Uterus (tissue), 4 donors: ENCODE results near the gene SLC25A28. TPM values are rescaled to one million over a fixed set of nuclear protein-coding genes. Genes with fewer than 3 reads are reported as not detected.

Experiments
- DNase-seq, 2 donors: peaks; one replicate each; pipeline ENCODE4 v3.0.0-alpha.2; 2019 to 2020
- H3K27ac ChIP-seq, 2 donors: fragments of 200-600 bp; sonication (generic); 1 replicate in 1 of 2; 2 replicates in 1 of 2; pipeline ENCODE4 v1.5.1; 2016 to 2018
- H3K27me3 ChIP-seq, 2 donors: fragments of 200-600 bp; sonication (generic); one replicate each; pipeline ENCODE4 v1.5.1; 2018 to 2019; ENCODE audit warnings: control low read depth in 1 of 2
- H3K36me3 ChIP-seq, 2 donors: fragments of 200-600 bp; sonication (generic); one replicate each; pipeline ENCODE4 v1.5.1; 2019; ENCODE audit warnings: control low read depth in 1 of 2
- H3K4me1 ChIP-seq, 2 donors: fragments of 200-600 bp; sonication (generic); one replicate each; pipeline ENCODE4 v1.5.1; 2018 to 2019; ENCODE audit warnings: control low read depth in 1 of 2
- H3K4me3 ChIP-seq, 2 donors: fragments of 200-600 bp; sonication (generic); 1 replicate in 1 of 2; 2 replicates in 1 of 2; pipeline ENCODE4 v1.5.1; 2018 to 2019; ENCODE audit warnings: mild to moderate bottlenecking in 1 of 2
- H3K9me3 ChIP-seq, 2 donors: fragments of 200-600 bp; sonication (generic); one replicate each; pipeline ENCODE4 v1.5.1; 2019; ENCODE audit warnings: control low read depth in 1 of 2
- CTCF ChIP-seq, 4 experiments: fragments of 200-600 bp in 2 of 4; fragments of 450-650 bp in 2 of 4; sonication (generic) in 2 of 4; IDR thresholded peaks; one replicate each; pipeline ENCODE4 v1.5.1; 2016 to 2019; ENCODE audit warnings: antibody characterized with exemption in 4 of 4, mild to moderate bottlenecking in 2 of 4, moderate library complexity in 1 of 4
- POLR2A ChIP-seq, 2 donors: fragments of 450-650 bp; IDR thresholded peaks; one replicate each; pipeline ENCODE4 v1.6.1; 2016; ENCODE audit warnings: antibody characterized with exemption in 2 of 2, mild to moderate bottlenecking in 1 of 2, moderate library complexity in 1 of 2
- intact Hi-C: fragments of 100-400 bp; cut with DNase I; formaldehyde crosslinking; loops from one replicate; pipeline ENCODE4 v1.15.1; 2023; ENCODE audit warnings: low total_unique reads
- total RNA-seq, 4 donors: library from RNA; depleted of rRNA in 3 of 4; stranded (reverse); fragments of >200 nt in 3 of 4; gene quantifications; one replicate each; pipeline versions ENCODE4 v1.1.0 to v1.2.4, GENCODE V29; 2014 to 2023
- donor health status: DM: yes; HTN: yes; CAD: no.

Gene SLC25A28
- total RNA-seq, 4 donors from 2014 or later: 11.0 to 72.4 (median 38.8) TPM

GRCh38 chr10:99647601-99648151, 27.4 kb upstream of the SLC25A28 start:
- H3K27ac ChIP-seq: no peak overlapping the region

DNA sequence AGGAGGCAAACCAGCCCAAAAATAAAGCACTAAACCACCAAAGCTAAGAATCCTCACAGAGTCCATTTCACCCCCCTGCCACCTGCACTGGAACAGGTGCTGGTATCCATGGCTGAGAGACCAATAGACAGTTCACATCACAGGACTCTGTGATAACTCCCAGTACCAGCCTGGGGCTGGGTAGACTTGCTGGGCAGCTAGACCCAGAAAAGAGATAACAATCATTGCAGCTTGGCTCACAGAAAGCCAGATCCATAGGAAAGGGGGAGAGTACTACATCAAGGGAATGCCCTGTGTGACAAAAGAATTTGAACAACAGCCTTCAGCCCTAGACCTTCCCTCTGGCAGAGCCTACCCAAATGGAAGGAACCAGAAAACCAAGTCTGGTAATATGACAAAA, 13.6 kb upstream of the SLC25A28 start:
- no peaks in the 10 kb centered on the region for H3K4me1 ChIP-seq
- H3K4me3 ChIP-seq: no peak overlapping the region
- TF ChIP-seq CTCF (IDR thresholded peaks at IDR 0.05) (no peak), POLR2A (IDR thresholded peaks at IDR 0.05) (no peak)
- H3K36me3 ChIP-seq: no peaks in the 10 kb centered on the region
- intact Hi-C loops: no loop called here
- no peak overlapping the region for H3K27ac ChIP-seq
- H3K27me3 ChIP-seq: no peaks in the 10 kb centered on the region
- no peak for DNase-seq
- no peaks in the 10 kb centered on the region for H3K9me3 ChIP-seq

More at GRCh38 chr10:99647601-99648151, 27.4 kb upstream of the SLC25A28 start:
- Histone ChIP-seq H3K4me3 (no peak overlapping the region), H3K36me3 (no peaks in the 10 kb centered on the region), H3K4me1 (no peaks in the 10 kb centered on the region), H3K27me3 (no peaks in the 10 kb centered on the region), H3K9me3 (no peaks in the 10 kb centered on the region)
- no peak for TF ChIP-seq POLR2A (IDR thresholded peaks at IDR 0.05)
- TF ChIP-seq CTCF (IDR thresholded peaks at IDR 0.05): no peak
- DNase-seq: no peak
- intact Hi-C loops: no loop called here

DNA sequence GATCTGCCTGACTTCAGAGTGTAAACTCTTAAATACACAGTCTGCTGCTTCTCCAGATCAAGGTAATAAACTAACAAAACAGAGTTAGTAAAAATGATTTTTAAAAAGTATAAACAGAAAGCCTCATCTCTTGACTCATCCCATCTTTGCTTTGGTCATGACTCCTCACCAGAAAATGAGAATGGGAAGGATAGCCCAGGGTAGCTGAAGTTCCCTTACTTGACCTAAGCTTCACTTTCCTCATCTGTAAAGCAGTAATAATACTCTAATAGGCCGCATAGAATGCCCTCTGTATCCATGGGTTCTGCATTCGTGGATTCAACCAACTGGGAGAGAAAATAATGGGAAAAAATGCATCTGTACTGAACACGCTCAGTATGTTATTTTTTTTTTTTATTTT, 11.3 kb upstream of the SLC25A28 start:
- intact Hi-C loops: no loop called here
- no peaks in the 10 kb centered on the region for H3K9me3 ChIP-seq
- TF ChIP-seq CTCF (IDR thresholded peaks at IDR 0.05) (no peak), POLR2A (IDR thresholded peaks at IDR 0.05) (no peak)
- no peaks in the 10 kb centered on the region for H3K27me3 ChIP-seq
- H3K36me3 ChIP-seq: no peaks in the 10 kb centered on the region
- H3K4me3 ChIP-seq: no peak overlapping the region
- no peak overlapping the region for H3K27ac ChIP-seq
- H3K4me1 ChIP-seq: no peaks in the 10 kb centered on the region
- no peak for DNase-seq

- Histone ChIP-seq H3K4me1 (no peaks in the 10 kb centered on the region), H3K27me3 (no peaks in the 10 kb centered on the region), H3K27ac (no peak overlapping the region), H3K9me3 (no peaks in the 10 kb centered on the region), H3K36me3 (no peaks in the 10 kb centered on the region), H3K4me3 (no peak overlapping the region)
- intact Hi-C loops: no loop called here
- DNase-seq: no peak
- no peak for TF ChIP-seq POLR2A (IDR thresholded peaks at IDR 0.05)
Measured at GRCh38 chr10:99630991-99631390, 10.8 kb upstream of the SLC25A28 start.

GRCh38 chr10:99630433-99630832, 10.2 kb upstream of the SLC25A28 start:
- H3K27ac ChIP-seq: no peak overlapping the region
- H3K27me3 ChIP-seq: no peaks in the 10 kb centered on the region
- peak in 1 of 4 experiments; percentile 17 for TF ChIP-seq CTCF (IDR thresholded peaks at IDR 0.05)
- TF ChIP-seq POLR2A (IDR thresholded peaks at IDR 0.05): no peak
- intact Hi-C loops: no loop called here
- no peak overlapping the region for H3K4me3 ChIP-seq
- no peak for DNase-seq
- H3K36me3 ChIP-seq: no peaks in the 10 kb centered on the region
- no peaks in the 10 kb centered on the region for H3K4me1 ChIP-seq
- H3K9me3 ChIP-seq: no peaks in the 10 kb centered on the region

DNA sequence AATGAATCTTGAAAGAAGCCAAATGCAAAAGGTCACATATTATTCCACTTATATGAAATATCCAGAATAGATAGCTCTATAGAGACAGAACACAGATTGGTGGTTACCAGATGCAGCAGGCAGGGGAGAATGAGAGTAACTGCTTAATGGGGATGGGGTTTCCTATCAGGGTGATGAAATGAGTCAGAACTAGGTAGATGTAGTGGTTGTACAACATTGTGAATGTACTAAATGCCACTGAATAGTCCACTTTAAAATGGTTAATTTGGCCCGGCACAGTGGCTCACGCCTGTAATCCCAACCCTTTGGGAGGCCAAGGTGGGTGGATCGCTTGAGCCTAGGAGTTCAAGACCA, 9.4 kb upstream of the SLC25A28 start:
- intact Hi-C loops: no loop called here
- no peak overlapping the region for H3K4me3 ChIP-seq
- no peaks in the 10 kb centered on the region for H3K9me3 ChIP-seq
- H3K4me1 ChIP-seq: no peaks in the 10 kb centered on the region
- no peaks in the 10 kb centered on the region for H3K36me3 ChIP-seq
- no peaks in the 10 kb centered on the region for H3K27me3 ChIP-seq
- DNase-seq: no peak
- no peak overlapping the region for H3K27ac ChIP-seq
- TF ChIP-seq POLR2A (IDR thresholded peaks at IDR 0.05): no peak
- no peak for TF ChIP-seq CTCF (IDR thresholded peaks at IDR 0.05)
